GM12865 (cell line): ENCODE measurements around the gene ATP5PO.

ENCODE experiments used
- DNase-seq: peaks from one replicate; pipeline ENCODE4 v3.0.0; 2010; ENCODE audit warnings: low read depth
- H3K4me3 ChIP-seq: 2 replicates; pipeline ENCODE4 v1.5.1; 2011; ENCODE audit warnings: mild to moderate bottlenecking, low read depth, low read length, control low read depth
- TF ChIP-seq, protein P1 (sequence below): IDR thresholded peaks from 2 replicates; pipeline ENCODE4 v1.5.1; 2011; ENCODE audit warnings: low read length, control low read depth, low read depth, inconsistent platforms; ENCODE audit not compliant: insufficient read depth; ENCODE audit errors: missing control alignments

Gene ATP5PO

DNA sequence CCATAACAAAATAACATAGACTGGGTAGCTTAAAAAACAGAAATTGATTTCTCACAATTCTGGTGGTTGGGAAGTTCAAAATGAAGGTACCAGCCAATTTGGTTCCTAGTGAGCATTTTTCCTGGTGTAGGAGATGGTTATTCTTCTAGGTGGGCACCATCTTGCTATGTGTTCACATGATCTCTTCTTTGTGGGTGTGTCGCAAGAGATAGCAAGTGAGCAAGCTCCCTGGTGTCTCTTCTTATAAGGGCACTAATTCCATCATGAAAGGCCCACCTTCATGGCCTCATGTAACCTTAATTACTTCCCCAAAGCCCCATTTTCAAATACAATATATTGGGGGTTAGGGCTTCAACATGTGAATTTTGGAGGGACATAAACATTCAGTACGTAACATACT, 38.8 kb upstream of the ATP5PO start:
- DNase-seq = no peak
- no peak overlapping the region for H3K4me3 ChIP-seq
- TF ChIP-seq, protein P1, sequence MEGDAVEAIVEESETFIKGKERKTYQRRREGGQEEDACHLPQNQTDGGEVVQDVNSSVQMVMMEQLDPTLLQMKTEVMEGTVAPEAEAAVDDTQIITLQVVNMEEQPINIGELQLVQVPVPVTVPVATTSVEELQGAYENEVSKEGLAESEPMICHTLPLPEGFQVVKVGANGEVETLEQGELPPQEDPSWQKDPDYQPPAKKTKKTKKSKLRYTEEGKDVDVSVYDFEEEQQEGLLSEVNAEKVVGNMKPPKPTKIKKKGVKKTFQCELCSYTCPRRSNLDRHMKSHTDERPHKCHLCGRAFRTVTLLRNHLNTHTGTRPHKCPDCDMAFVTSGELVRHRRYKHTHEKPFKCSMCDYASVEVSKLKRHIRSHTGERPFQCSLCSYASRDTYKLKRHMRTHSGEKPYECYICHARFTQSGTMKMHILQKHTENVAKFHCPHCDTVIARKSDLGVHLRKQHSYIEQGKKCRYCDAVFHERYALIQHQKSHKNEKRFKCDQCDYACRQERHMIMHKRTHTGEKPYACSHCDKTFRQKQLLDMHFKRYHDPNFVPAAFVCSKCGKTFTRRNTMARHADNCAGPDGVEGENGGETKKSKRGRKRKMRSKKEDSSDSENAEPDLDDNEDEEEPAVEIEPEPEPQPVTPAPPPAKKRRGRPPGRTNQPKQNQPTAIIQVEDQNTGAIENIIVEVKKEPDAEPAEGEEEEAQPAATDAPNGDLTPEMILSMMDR = no peak

DNA sequence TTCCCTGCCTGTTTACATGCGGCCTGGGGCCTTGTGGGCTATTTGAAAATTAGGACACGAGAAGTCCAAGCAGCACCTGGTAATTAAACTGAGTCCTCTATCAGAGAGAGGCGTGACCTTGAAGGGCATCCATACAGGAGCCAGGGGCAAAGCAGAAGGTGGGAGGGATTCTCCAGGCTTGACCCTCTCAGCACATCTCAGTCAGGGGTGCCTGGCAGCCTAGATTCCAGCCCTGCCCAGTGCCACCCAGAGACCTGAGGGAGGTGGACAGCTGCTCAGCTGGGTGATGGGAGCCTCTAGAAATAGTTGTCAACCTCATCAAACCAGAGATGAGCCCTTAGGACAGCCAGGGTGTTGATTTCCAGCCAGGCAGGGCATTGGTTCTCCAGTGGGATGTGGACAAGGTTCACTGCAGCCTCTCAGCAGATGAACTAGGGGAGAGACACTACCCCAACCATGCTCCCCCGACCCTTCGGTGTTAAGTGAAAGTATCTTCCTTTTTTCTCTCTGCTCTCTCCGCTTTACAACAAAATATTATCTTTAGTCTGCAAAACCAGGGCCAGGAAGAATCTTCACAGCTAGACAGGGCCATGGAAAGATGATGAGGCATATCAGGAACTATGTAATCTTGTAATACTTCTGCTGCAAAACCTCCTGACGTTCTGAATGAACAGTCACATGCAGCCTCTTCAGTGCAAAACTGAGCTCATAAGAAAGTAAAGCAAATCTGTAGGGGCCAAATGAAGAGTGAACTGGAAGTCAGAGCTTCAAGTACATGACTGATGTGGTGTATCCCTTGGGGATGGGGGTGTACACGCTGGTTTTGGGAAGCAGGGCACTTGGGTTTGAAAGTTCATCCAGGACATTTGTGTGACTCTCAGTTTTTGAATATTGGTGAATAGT, 35.9 kb upstream of the ATP5PO start:
- peak; percentile 63 for DNase-seq
- peak overlapping the region; percentile 13 for H3K4me3 ChIP-seq
- TF ChIP-seq, protein P1 = no peak

DNA sequence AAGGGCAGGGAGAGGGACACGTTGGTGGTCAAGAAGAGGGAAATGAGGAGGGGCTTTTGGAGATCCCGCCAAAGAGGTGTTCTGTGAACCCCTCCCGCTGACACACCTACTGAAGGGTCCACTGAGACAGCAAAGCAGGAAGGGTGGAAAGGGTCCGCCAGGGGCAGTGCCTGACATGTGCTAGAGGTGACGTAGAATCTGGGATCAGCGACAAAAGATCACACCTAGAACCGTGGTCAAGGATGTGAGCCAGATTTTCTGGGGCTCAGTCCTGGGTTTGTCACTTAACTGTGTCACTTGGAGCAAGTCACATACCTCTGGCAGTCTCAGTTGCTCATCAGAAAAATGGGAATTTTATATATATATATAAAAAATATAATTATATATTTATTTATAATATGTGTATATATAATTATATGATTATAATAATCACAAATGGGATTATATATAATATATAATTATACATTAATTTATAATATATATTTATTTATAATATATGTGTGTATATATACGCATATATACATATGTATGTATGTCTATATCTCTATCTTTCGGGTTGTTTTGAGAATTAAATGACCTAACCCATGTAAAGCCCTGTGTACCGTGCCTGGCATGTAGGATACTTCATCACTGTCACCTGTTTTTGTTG, 35.0 kb upstream of the ATP5PO start:
- peak overlapping the region; percentile 86 for H3K4me3 ChIP-seq
- TF ChIP-seq, protein P1 = no peak
- no peak for DNase-seq

DNA sequence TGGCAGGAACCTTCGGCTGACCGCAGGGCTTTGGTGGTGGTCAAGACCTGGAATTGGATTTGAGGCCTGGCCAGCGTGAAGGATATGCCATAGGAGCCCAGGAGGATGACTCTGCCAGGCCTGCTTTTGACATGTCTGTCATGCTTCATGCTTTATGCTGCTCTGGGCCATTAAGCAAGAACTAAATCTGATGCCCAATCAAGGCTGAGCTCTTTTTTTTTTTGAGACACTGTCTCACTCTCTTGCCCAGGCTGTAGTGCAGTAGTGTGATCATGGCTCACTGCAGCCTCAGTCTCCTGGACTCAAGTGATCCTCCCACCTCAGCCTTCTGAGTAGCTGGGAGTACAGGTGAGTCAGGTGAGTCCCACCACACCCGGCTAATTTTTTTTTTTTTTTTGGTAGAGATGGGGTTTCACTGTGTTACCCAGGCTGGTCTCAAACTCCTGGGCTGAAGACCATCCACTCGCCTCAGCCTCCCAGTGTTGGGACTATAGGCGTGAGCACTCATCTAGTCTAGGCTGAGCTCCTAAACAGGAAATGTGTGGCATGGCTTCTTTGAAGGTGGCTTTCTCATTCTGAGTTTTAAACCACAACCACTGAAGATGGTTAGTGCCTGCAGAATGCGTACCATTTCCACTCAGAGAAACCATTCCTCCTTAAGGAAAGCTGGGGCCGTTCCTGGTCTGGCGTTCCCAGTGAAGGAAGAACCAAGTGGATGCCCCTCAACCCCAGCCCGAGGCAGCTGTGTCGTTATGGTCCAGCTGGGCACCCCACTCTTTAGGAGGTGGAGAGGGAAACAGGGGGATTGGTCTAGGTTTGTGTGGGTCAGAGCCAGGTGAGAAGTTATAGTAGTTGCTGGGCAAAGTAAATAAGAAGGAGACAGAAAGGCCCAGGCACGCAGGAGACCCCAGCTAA, 34.2 kb upstream of the ATP5PO start:
- DNase-seq = peak; percentile 89
- TF ChIP-seq, protein P1 = no peak
- peak overlapping the region; percentile 86 for H3K4me3 ChIP-seq

DNA sequence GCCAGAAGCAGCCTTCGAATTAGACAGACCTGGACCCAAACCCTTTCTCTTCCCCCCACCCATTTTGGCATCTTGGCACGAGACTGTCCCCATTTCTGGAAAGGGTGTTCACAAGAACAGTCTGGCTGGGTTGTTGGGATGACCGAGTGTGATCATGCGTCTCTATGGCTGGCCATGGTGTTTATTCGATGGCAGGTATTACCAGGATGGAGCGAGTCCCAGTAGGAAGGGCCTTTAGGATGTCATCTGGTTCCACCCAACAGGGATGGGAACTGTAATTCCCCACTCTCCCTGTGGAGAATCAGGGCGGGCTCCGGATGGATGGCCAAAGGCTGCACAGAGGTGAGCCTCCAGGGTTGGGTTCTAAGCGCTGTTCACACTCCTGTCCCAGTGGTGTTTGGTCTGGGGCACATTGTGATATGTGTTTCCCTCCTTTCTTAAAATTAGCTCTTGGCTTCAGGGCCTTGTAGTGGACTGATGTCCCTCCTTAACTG, 33.4 kb upstream of the ATP5PO start:
- TF ChIP-seq, protein P1 = no peak
- peak; percentile 30 for DNase-seq
- peak overlapping the region; percentile 86 for H3K4me3 ChIP-seq

DNA sequence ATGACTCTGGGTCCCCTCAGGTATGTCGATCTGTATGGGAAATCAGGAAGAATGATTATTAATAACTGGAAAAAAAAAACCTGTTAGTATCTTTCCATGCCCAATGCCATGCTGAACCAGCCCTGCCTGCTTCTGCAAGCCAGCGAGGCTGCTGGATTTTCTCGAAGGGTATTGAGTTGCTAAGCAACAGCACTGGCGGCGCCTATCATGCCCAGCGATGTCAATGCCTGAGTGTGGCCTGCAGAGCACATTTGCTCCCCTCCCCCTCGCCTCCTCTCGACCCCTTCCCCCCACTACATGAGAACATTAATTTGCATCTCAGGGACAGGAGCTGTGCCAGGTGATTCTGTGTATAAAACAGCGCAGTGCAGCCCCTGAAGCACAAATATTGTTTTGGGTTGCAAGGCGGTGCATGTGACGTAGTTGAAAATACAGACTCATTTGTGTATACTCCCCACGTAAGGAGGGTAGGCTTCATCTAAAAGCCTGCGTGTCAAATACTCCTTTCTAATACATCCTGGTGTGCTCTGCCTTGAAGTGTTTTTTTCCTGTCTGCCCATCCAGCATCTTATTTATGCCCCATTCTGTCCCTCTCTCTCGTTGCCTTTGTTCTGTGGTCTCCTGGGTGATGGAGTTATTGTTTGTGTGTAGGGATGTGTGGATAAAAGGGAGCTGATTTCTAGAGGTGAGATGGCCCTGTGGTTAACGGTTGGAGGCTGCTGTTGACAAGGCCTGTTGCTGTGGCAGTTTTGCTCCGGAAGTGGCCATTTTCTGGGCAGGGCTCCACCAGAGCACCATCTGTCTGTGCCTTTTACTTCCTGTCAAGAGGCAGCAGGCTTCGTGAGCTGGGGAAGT, 32.7 kb upstream of the ATP5PO start:
- DNase-seq = peak; percentile 96
- H3K4me3 ChIP-seq = peak overlapping the region; percentile 86
- TF ChIP-seq, protein P1 = no peak
